ENCODE data around the gene EN2. TPM values are rescaled to one million over a fixed set of nuclear protein-coding genes. Genes with fewer than 3 reads are reported as not detected.

EN2 gene
- total RNA-seq, 1 experiment from 2014 or later: 0.07 TPM

- Histone ChIP-seq H3K4ac (ENCODE audit: low read depth, low read length) (no peak overlapping the region), H3K23me2 (ENCODE audit: insufficient read length, low read depth, low read length, poor library complexity, severe bottlenecking) (peaks cover 9% of the 10 kb centered on the region), H3K56ac (ENCODE audit: insufficient read length, low read depth, low read length) (no peak overlapping the region), H3T11ph (ENCODE audit: low read length) (no peak overlapping the region), H3K14ac (ENCODE audit: insufficient read depth, low read length) (no peak overlapping the region), H3K9ac (ENCODE audit: extremely low read depth, insufficient read length, low read length) (no peak overlapping the region), H3K18ac (ENCODE audit: insufficient read length, low read depth, low read length) (no peak overlapping the region), H2BK20ac (ENCODE audit: low read depth, low read length, poor library complexity, severe bottlenecking) (no peak overlapping the region), H3K79me1 (ENCODE audit: insufficient read depth, low read depth, low read length, poor library complexity, severe bottlenecking) (no peaks in the 10 kb centered on the region), H2BK120ac (ENCODE audit: low read depth, low read length, poor library complexity, severe bottlenecking) (no peak overlapping the region), H4K8ac (replicated peaks; ENCODE audit: insufficient read length, low read depth, low read length) (no peak overlapping the region), H2BK5ac (ENCODE audit: insufficient read length, low read length) (no peak overlapping the region), H4K5ac (ENCODE audit: insufficient read length, low read depth, low read length) (no peak overlapping the region), H2AK5ac (ENCODE audit: insufficient read length, low read length) (no peak overlapping the region), H4K91ac (ENCODE audit: insufficient read length, low read depth, low read length) (no peak overlapping the region), H2BK12ac (ENCODE audit: insufficient read length, low read depth, low read length) (no peak overlapping the region), H3K27me3 (ENCODE audit: insufficient read depth, low read length) (peaks cover 88% of the 10 kb centered on the region), H3K4me1 (ENCODE audit: insufficient read depth, low read length) (no peaks in the 10 kb centered on the region), H2AFZ (ENCODE audit: low read length) (no peak overlapping the region), H3K9me3 (ENCODE audit: control insufficient read depth, low read depth, low read length) (no peaks in the 10 kb centered on the region), H3K79me2 (ENCODE audit: insufficient read depth, low read length) (no peaks in the 10 kb centered on the region), H3K27ac (ENCODE audit: insufficient read length, low read depth, low read length) (no peak overlapping the region), H4K20me1 (ENCODE audit: control insufficient read depth, insufficient read depth, insufficient read length) (peaks cover 3% of the 10 kb centered on the region), H2BK15ac (ENCODE audit: low read depth, low read length) (no peak overlapping the region; the same call in 1 of the 2 replicates), H3K23ac (ENCODE audit: insufficient read length, low read depth, low read length) (no peak overlapping the region), H3K4me2 (ENCODE audit: insufficient read depth, insufficient read length, low read length) (no peak overlapping the region)
- TF ChIP-seq CTCF (conservative IDR thresholded peaks at IDR 0.05): no peak
- H3K4me1 Mint-ChIP-seq: peaks cover 2 to 25% of the 10 kb centered on the region in 2 experiments; a peak in 2 of 4 replicates
- peak overlapping the region in 1 of 2 experiments; percentile 70; a peak in 1 of 5 replicates for H3K4me3 Mint-ChIP-seq
- H3K9me3 Mint-ChIP-seq: peaks cover 0 to 21% of the 10 kb centered on the region in 2 experiments; a peak in 4 of 5 replicates
- no CpG with 5 or more reads among the region's 24 CpGs for WGBS (ENCODE audit: extremely low coverage, insufficient read length, low lambda C conversion rate)
- no peak overlapping the region for H3K27ac Mint-ChIP-seq
- H3K27me3 Mint-ChIP-seq (ENCODE audit: low read depth): peaks cover 100% of the 10 kb centered on the region
- no peaks in the 10 kb centered on the region; a peak in 1 of 7 replicates for H3K36me3 Mint-ChIP-seq (ENCODE audit: insufficient read depth in 1 of 3, low read depth in 3 of 3)
- DNase-seq: no peak
Measured at GRCh38 chr7:155450558-155450969, 7.4 kb upstream of the EN2 start.
